HL-60 (cell line): ENCODE results near the gene ARHGEF12.

Experiments used
- DNase-seq, 2 experiments: peaks; one replicate each; pipeline ENCODE4 v3.0.0-alpha.2; 2010 to 2020; ENCODE audit warnings: low read depth in 1 of 2, low spot score in 1 of 2
- H3K27ac ChIP-seq: fragments of 250-450 bp; sonication (Bioruptor Pico); replicated peaks from 2 replicates; pipeline ENCODE4 v1.5.1; 2020; ENCODE audit warnings: mild to moderate bottlenecking, moderate library complexity
- H3K27me3 ChIP-seq: fragments of 250-450 bp; sonication (Bioruptor Pico); 2 replicates; pipeline ENCODE4 v1.5.1; 2021; ENCODE audit warnings: mild to moderate bottlenecking, moderate library complexity; ENCODE audit not compliant: insufficient read depth, poor library complexity, severe bottlenecking
- H3K4me3 ChIP-seq: replicated peaks from 2 replicates; pipeline ENCODE4 v1.5.1; 2011; ENCODE audit warnings: mild to moderate bottlenecking, control low read depth, low read length; ENCODE audit not compliant: insufficient read depth
- CTCF ChIP-seq: IDR thresholded peaks from one replicate; pipeline ENCODE4 v1.5.1; 2011; ENCODE audit warnings: low read length, control low read depth, inconsistent platforms; ENCODE audit not compliant: insufficient read depth
- GABPA ChIP-seq: IDR thresholded peaks from 2 replicates; pipeline ENCODE4 v1.6.1; 2012; ENCODE audit warnings: low read depth
- POLR2AphosphoS5 ChIP-seq: IDR thresholded peaks from 2 replicates; pipeline ENCODE4 v1.6.1; 2012; ENCODE audit warnings: low read depth
- SPI1 ChIP-seq: IDR thresholded peaks from 2 replicates; pipeline ENCODE4 v1.6.1; 2012; ENCODE audit warnings: low read depth, mild to moderate bottlenecking, borderline replicate concordance
- TF ChIP-seq, protein P1 (sequence below): IDR thresholded peaks from 2 replicates; pipeline ENCODE4 v1.6.1; 2012; ENCODE audit warnings: low read depth; ENCODE audit not compliant: insufficient replicate concordance

ARHGEF12 gene

DNA sequence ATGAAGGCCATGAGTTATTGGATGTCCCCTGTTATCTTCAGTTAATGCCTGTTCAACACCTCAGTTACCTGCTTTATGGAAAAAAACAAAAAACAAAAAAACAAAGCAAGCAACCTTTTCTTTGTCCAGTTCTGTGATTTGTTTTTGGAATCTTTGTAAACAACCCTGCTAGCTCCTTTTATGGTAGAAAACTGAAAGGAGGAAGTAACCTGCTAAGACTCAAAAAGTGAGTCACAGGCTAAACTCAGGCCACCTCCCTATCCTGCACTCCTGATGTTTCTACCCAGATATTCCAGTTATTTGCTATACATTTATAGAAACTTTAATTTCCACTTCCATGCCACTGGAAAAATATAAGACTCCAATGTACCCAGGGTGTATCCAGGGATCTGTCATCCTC, 31.7 kb upstream of the ARHGEF12 start:
- TF ChIP-seq GABPA (no peak), SPI1 (no peak), POLR2AphosphoS5 (no peak), CTCF (no peak)
- TF ChIP-seq, protein P1, sequence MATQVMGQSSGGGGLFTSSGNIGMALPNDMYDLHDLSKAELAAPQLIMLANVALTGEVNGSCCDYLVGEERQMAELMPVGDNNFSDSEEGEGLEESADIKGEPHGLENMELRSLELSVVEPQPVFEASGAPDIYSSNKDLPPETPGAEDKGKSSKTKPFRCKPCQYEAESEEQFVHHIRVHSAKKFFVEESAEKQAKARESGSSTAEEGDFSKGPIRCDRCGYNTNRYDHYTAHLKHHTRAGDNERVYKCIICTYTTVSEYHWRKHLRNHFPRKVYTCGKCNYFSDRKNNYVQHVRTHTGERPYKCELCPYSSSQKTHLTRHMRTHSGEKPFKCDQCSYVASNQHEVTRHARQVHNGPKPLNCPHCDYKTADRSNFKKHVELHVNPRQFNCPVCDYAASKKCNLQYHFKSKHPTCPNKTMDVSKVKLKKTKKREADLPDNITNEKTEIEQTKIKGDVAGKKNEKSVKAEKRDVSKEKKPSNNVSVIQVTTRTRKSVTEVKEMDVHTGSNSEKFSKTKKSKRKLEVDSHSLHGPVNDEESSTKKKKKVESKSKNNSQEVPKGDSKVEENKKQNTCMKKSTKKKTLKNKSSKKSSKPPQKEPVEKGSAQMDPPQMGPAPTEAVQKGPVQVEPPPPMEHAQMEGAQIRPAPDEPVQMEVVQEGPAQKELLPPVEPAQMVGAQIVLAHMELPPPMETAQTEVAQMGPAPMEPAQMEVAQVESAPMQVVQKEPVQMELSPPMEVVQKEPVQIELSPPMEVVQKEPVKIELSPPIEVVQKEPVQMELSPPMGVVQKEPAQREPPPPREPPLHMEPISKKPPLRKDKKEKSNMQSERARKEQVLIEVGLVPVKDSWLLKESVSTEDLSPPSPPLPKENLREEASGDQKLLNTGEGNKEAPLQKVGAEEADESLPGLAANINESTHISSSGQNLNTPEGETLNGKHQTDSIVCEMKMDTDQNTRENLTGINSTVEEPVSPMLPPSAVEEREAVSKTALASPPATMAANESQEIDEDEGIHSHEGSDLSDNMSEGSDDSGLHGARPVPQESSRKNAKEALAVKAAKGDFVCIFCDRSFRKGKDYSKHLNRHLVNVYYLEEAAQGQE, result no peak
- Histone ChIP-seq H3K27ac (no peak overlapping the region), H3K27me3 (no peaks in the 10 kb centered on the region), H3K4me3 (no peak overlapping the region)
- DNase-seq, result no peak

- no peak for DNase-seq
- Histone ChIP-seq H3K27ac (no peak overlapping the region), H3K27me3 (peaks cover 4% of the 10 kb centered on the region), H3K4me3 (no peak overlapping the region)
- no peak for TF ChIP-seq POLR2AphosphoS5
- TF ChIP-seq, protein P1, result no peak
- TF ChIP-seq GABPA, result no peak
- no peak for TF ChIP-seq SPI1
- no peak for TF ChIP-seq CTCF
These were observed 30.9 kb upstream of the ARHGEF12 start for GRCh38 chr11:120305286-120305685.

DNA sequence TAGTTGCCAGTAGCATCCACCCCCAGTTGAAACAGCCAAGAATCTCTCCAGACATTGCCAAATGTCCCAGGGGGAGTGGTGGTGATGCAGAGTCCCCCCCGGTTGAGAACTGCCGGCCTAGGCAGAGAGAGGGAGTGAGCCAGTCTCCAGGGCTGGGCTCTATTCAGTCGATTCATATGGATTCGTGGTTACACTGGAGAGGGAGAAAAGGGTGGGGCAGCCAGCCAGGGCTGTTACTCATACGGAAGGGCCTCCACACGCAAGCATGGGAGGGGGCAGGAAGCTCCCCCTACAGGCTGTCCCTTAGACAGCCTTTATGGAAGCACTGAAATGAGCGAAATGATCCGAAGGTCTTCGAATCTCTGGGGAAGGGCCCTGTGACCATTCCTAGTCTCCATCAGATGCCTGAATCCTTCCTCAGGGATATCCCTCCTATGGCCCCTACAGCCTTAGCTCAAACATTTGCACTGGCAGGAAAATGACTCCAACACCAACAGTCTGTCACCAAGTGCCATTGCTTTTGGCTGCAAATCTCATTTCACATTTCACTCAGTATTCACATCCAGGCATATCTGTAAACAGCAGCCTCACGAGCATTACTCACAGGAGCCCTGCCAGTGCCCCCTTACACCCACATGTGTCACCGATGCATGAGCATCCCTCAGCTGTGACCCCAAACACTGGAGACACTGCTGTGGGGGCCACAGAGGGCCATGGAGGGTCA, 29.5 kb upstream of the ARHGEF12 start:
- no peak for DNase-seq
- TF ChIP-seq SPI1 (no peak), CTCF (no peak), POLR2AphosphoS5 (no peak)
- Histone ChIP-seq H3K4me3 (no peak overlapping the region), H3K27me3 (peaks cover 5% of the 10 kb centered on the region), H3K27ac (no peak overlapping the region)

- TF ChIP-seq GABPA (no peak), SPI1 (no peak), POLR2AphosphoS5 (no peak), CTCF (no peak)
- TF ChIP-seq, protein P1, result no peak
- H3K27ac ChIP-seq, result no peak overlapping the region
- no peak for DNase-seq
These were observed 28.7 kb upstream of the ARHGEF12 start for GRCh38 chr11:120307476-120307875.

More at GRCh38 chr11:120307476-120307875, 28.7 kb upstream of the ARHGEF12 start:
- Histone ChIP-seq H3K27me3 (peaks cover 5% of the 10 kb centered on the region), H3K4me3 (no peak overlapping the region)
